Measurements from ENCODE around the gene ZNF436.

Gene ZNF436

GRCh38 chr1:23400324-23401114 is 30.9 kb upstream of the ZNF436 start:
- H3K36me3 ChIP-seq (ENCODE audit: control insufficient read depth, insufficient read depth, low read length) = peaks cover 15% of the 10 kb centered on the region
- no peak overlapping the region for H3K9ac ChIP-seq (ENCODE audit: low read length)
- no peaks in the 10 kb centered on the region for H3K27me3 ChIP-seq (ENCODE audit: control insufficient read depth, insufficient read depth, low read length)
- H3K4me1 ChIP-seq (ENCODE audit: control insufficient read depth, insufficient read depth, low read length) = peaks cover 25% of the 10 kb centered on the region
- H3K9me3 ChIP-seq (ENCODE audit: control insufficient read depth, low read length) = no peaks in the 10 kb centered on the region
- no peak overlapping the region for H3K4me3 ChIP-seq (ENCODE audit: low read length)

GRCh38 chr1:23399229-23399628 is 29.6 kb upstream of the ZNF436 start:
- Histone ChIP-seq H3K4me3 (ENCODE audit: low read length) (no peak overlapping the region), H3K27me3 (ENCODE audit: control insufficient read depth, insufficient read depth, low read length) (no peaks in the 10 kb centered on the region), H3K36me3 (ENCODE audit: control insufficient read depth, insufficient read depth, low read length) (peaks cover 15% of the 10 kb centered on the region), H3K4me1 (ENCODE audit: control insufficient read depth, insufficient read depth, low read length) (peaks cover 22% of the 10 kb centered on the region), H3K9me3 (ENCODE audit: control insufficient read depth, low read length) (no peaks in the 10 kb centered on the region), H3K9ac (ENCODE audit: low read length) (no peak overlapping the region)

- H3K4me1 ChIP-seq (ENCODE audit: control insufficient read depth, insufficient read depth, low read length) = peaks cover 8% of the 10 kb centered on the region
- H3K9ac ChIP-seq (ENCODE audit: low read length) = no peak overlapping the region
- H3K9me3 ChIP-seq (ENCODE audit: control insufficient read depth, low read length) = no peaks in the 10 kb centered on the region
- no peaks in the 10 kb centered on the region for H3K27me3 ChIP-seq (ENCODE audit: control insufficient read depth, insufficient read depth, low read length)
- no peak overlapping the region for H3K4me3 ChIP-seq (ENCODE audit: low read length)
- H3K36me3 ChIP-seq (ENCODE audit: control insufficient read depth, insufficient read depth, low read length) = peaks cover 15% of the 10 kb centered on the region
Measured at GRCh38 chr1:23397908-23398307, 28.3 kb upstream of the ZNF436 start.

GRCh38 chr1:23396380-23396779 is 26.7 kb upstream of the ZNF436 start:
- Histone ChIP-seq H3K9me3 (ENCODE audit: control insufficient read depth, low read length) (no peaks in the 10 kb centered on the region), H3K4me3 (ENCODE audit: low read length) (no peak overlapping the region), H3K9ac (ENCODE audit: low read length) (no peak overlapping the region), H3K36me3 (ENCODE audit: control insufficient read depth, insufficient read depth, low read length) (peaks cover 9% of the 10 kb centered on the region), H3K27me3 (ENCODE audit: control insufficient read depth, insufficient read depth, low read length) (no peaks in the 10 kb centered on the region), H3K4me1 (ENCODE audit: control insufficient read depth, insufficient read depth, low read length) (no peaks in the 10 kb centered on the region)

DNA sequence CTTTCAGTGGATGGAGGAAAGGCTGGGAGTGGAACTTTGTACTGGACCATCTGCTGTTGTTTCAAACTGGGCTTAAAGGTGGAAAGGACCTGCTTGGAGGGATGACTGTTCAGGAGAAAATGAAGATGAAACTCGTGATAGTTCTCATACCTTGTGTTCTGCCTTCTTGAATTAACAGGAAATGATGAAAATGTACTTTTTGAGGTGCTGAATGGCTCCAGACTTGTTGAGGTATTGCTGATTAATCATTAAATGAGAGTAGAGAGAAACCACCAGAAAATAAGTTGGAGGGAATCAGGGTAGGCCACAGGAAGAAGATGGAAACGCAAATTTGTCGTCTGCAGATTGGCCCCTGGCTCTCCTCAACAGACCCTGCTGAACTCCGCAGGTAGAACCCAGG is 26.2 kb upstream of the ZNF436 start:
- Histone ChIP-seq H3K9ac (ENCODE audit: low read length) (no peak overlapping the region), H3K9me3 (ENCODE audit: control insufficient read depth, low read length) (no peaks in the 10 kb centered on the region), H3K36me3 (ENCODE audit: control insufficient read depth, insufficient read depth, low read length) (peaks cover 9% of the 10 kb centered on the region), H3K4me1 (ENCODE audit: control insufficient read depth, insufficient read depth, low read length) (no peaks in the 10 kb centered on the region), H3K4me3 (ENCODE audit: low read length) (no peak overlapping the region), H3K27me3 (ENCODE audit: control insufficient read depth, insufficient read depth, low read length) (no peaks in the 10 kb centered on the region)

- Histone ChIP-seq H3K36me3 (ENCODE audit: control insufficient read depth, insufficient read depth, low read length) (peaks cover 9% of the 10 kb centered on the region), H3K4me3 (ENCODE audit: low read length) (no peak overlapping the region), H3K4me1 (ENCODE audit: control insufficient read depth, insufficient read depth, low read length) (no peaks in the 10 kb centered on the region), H3K27me3 (ENCODE audit: control insufficient read depth, insufficient read depth, low read length) (no peaks in the 10 kb centered on the region), H3K9ac (ENCODE audit: low read length) (no peak overlapping the region), H3K9me3 (ENCODE audit: control insufficient read depth, low read length) (no peaks in the 10 kb centered on the region)
Measured at GRCh38 chr1:23395154-23395724, 25.6 kb upstream of the ZNF436 start.

- Histone ChIP-seq H3K4me3 (ENCODE audit: low read length) (no peak overlapping the region), H3K9ac (ENCODE audit: low read length) (no peak overlapping the region)
Measured at GRCh38 chr1:23394684-23395083, 25.0 kb upstream of the ZNF436 start.

DNA sequence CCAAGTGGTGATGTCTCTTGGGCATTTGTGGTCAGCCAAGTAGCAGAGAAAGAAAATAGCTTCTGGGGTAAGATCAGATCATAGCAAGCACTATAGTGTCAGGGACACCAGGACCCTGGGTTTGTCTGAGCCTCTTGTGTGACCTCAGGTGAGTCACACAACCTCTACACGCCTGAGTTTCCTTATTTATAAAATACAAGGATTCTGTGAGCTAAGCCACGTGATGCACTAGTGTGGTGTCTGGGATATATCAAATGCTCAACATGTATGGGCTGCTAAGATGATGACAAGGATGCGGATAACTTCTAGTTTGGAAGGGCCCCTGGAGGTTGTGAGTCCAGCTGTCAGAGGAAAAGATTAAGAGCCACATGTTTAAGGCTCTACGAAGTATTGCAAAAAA is 24.5 kb upstream of the ZNF436 start:
- Histone ChIP-seq H3K27me3 (ENCODE audit: control insufficient read depth, insufficient read depth, low read length) (no peaks in the 10 kb centered on the region), H3K4me3 (ENCODE audit: low read length) (no peak overlapping the region), H3K9ac (ENCODE audit: low read length) (no peak overlapping the region), H3K36me3 (ENCODE audit: control insufficient read depth, insufficient read depth, low read length) (peaks cover 9% of the 10 kb centered on the region), H3K4me1 (ENCODE audit: control insufficient read depth, insufficient read depth, low read length) (no peaks in the 10 kb centered on the region), H3K9me3 (ENCODE audit: control insufficient read depth, low read length) (no peaks in the 10 kb centered on the region)

More at GRCh38 chr1:23394684-23395083, 25.0 kb upstream of the ZNF436 start:
- Histone ChIP-seq H3K36me3 (ENCODE audit: control insufficient read depth, insufficient read depth, low read length) (peaks cover 9% of the 10 kb centered on the region), H3K27me3 (ENCODE audit: control insufficient read depth, insufficient read depth, low read length) (no peaks in the 10 kb centered on the region), H3K9me3 (ENCODE audit: control insufficient read depth, low read length) (no peaks in the 10 kb centered on the region), H3K4me1 (ENCODE audit: control insufficient read depth, insufficient read depth, low read length) (no peaks in the 10 kb centered on the region)

DNA sequence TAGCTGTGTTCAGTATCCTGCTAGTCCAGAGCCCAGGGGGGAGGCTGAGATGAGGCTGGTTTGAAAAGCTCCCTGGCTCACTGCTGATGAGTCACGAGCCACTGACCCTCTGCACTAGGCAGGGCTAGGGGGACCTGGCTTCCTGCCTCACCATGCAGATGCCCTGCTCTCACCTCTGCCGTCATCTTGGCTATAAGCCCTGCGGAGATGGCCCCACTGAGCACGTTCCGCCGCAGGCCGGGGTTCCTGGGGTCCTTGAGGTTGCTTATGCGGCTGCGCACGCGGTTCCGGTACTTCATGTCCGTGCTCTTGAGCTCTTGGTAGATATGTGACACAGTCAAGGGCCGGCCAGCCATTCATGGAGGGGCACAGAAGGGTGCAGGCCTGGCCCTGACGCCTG is 24.1 kb upstream of the ZNF436 start:
- Histone ChIP-seq H3K9ac (ENCODE audit: low read length) (no peak overlapping the region), H3K27me3 (ENCODE audit: control insufficient read depth, insufficient read depth, low read length) (no peaks in the 10 kb centered on the region), H3K9me3 (ENCODE audit: control insufficient read depth, low read length) (no peaks in the 10 kb centered on the region)

GRCh38 chr1:23392125-23392855 is 22.7 kb upstream of the ZNF436 start:
- no peaks in the 10 kb centered on the region for H3K27me3 ChIP-seq (ENCODE audit: control insufficient read depth, insufficient read depth, low read length)
- H3K9ac ChIP-seq (ENCODE audit: low read length) = no peak overlapping the region
- H3K4me1 ChIP-seq (ENCODE audit: control insufficient read depth, insufficient read depth, low read length) = no peaks in the 10 kb centered on the region
- no peak overlapping the region for H3K4me3 ChIP-seq (ENCODE audit: low read length)
- no peaks in the 10 kb centered on the region for H3K9me3 ChIP-seq (ENCODE audit: control insufficient read depth, low read length)
- H3K36me3 ChIP-seq (ENCODE audit: control insufficient read depth, insufficient read depth, low read length) = peaks cover 9% of the 10 kb centered on the region

More for the DNA sequence above, 24.1 kb upstream of the ZNF436 start:
- Histone ChIP-seq H3K36me3 (ENCODE audit: control insufficient read depth, insufficient read depth, low read length) (peaks cover 9% of the 10 kb centered on the region), H3K4me1 (ENCODE audit: control insufficient read depth, insufficient read depth, low read length) (no peaks in the 10 kb centered on the region), H3K4me3 (ENCODE audit: low read length) (no peak overlapping the region)

DNA sequence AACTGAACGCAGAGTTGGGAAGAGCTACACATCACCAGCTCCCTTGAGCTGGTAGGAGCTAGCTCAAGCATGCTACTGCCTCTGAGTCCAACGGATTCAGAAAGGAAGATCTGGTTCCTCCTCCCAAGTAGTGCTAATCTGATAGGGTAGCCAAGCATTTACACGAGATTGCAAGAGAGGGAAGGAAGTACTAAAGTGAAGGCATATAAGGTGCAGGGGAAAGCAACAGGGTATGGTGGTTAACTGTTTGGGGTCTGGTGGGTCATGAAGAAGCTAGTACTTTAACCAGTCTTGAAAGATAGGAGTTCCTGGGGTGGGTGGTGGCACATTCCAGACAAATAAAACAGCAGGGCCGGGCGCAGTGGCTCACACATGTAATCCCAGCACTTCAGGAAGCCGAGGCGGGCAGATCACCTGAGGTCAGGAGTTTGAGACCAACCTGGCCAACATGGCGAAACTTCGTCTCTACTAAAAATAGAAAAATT is 20.2 kb upstream of the ZNF436 start:
- Histone ChIP-seq H3K9me3 (ENCODE audit: control insufficient read depth, low read length) (no peaks in the 10 kb centered on the region), H3K4me3 (ENCODE audit: low read length) (no peak overlapping the region), H3K27me3 (ENCODE audit: control insufficient read depth, insufficient read depth, low read length) (no peaks in the 10 kb centered on the region), H3K4me1 (ENCODE audit: control insufficient read depth, insufficient read depth, low read length) (peaks cover 5% of the 10 kb centered on the region), H3K36me3 (ENCODE audit: control insufficient read depth, insufficient read depth, low read length) (no peaks in the 10 kb centered on the region), H3K9ac (ENCODE audit: low read length) (no peak overlapping the region)

DNA sequence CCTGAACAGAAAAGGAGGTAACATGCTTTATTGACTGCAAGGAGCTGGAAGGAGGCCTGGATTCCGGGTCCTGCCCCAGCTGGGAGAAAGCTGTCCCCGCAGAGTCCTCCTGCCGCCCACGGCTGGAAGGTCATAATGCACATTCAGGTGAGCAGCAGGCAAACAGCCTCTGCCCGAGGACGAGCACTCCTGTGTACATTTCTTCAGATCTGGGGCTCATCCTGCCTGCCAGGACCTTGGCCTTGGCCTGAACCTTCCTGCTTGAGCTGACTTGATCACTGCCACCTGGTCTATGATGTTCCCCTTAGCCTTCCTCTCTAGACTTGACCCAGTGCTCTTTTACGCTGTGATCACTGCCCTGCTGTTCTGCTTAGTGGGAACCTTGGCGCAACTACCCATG is 17.9 kb upstream of the ZNF436 start:
- Histone ChIP-seq H3K36me3 (ENCODE audit: control insufficient read depth, insufficient read depth, low read length) (peaks cover 2% of the 10 kb centered on the region), H3K9me3 (ENCODE audit: control insufficient read depth, low read length) (no peaks in the 10 kb centered on the region), H3K4me3 (ENCODE audit: low read length) (no peak overlapping the region), H3K27me3 (ENCODE audit: control insufficient read depth, insufficient read depth, low read length) (no peaks in the 10 kb centered on the region), H3K4me1 (ENCODE audit: control insufficient read depth, insufficient read depth, low read length) (peaks cover 14% of the 10 kb centered on the region), H3K9ac (ENCODE audit: low read length) (no peak overlapping the region)

All from mucosa of stomach (tissue), 1 donor.